ENCODE measurements around the gene PDLIM3. TPM values are rescaled to one million over a fixed set of nuclear protein-coding genes. Genes with fewer than 3 reads are reported as not detected.
A peak's percentile ranks its signal among the peaks of the same experiment; 100 is the strongest.

Gene PDLIM3
- total RNA-seq, 1 experiment from 2014 or later: 6.2 TPM

- DNase-seq (ENCODE audit: low spot score) (peak; percentile 95), ATAC-seq (peak; percentile 98)
- POLR2A ChIA-PET: no interaction called here
- TF ChIP-seq RELA (CRISPR knock-in tag; IDR thresholded peaks at IDR 0.05; ENCODE audit: borderline replicate concordance) (0 out of 2 replicates have a peak, but pooled peaks have one; percentile 15), MYBL2 (CRISPR knock-in tag; IDR thresholded peaks at IDR 0.05) (0 out of 2 replicates have a peak, but pooled peaks have one; percentile 33), FOXP1 (CRISPR knock-in tag; IDR thresholded peaks at IDR 0.05; ENCODE audit: borderline replicate concordance) (0 out of 2 replicates have a peak, but pooled peaks have one; percentile 38), GABPB1 (CRISPR knock-in tag; IDR thresholded peaks at IDR 0.05) (0 out of 2 replicates have a peak, but pooled peaks have one; percentile 18), ZNF423 (CRISPR knock-in tag; IDR thresholded peaks at IDR 0.05) (peak; percentile 91), ERG (CRISPR knock-in tag; IDR thresholded peaks at IDR 0.05) (no peak), SP1 (CRISPR knock-in tag; conservative IDR thresholded peaks at IDR 0.05) (peak; percentile 70; the same call in 1 of the 2 replicates), ZNF232 (CRISPR knock-in tag; IDR thresholded peaks at IDR 0.05) (no peak), HMGA2 (CRISPR knock-in tag; IDR thresholded peaks at IDR 0.05) (no peak), HMGXB4 (CRISPR knock-in tag; IDR thresholded peaks at IDR 0.05) (peak; percentile 87; the same call in 1 of the 2 replicates)
- TF ChIP-seq, protein P1, sequence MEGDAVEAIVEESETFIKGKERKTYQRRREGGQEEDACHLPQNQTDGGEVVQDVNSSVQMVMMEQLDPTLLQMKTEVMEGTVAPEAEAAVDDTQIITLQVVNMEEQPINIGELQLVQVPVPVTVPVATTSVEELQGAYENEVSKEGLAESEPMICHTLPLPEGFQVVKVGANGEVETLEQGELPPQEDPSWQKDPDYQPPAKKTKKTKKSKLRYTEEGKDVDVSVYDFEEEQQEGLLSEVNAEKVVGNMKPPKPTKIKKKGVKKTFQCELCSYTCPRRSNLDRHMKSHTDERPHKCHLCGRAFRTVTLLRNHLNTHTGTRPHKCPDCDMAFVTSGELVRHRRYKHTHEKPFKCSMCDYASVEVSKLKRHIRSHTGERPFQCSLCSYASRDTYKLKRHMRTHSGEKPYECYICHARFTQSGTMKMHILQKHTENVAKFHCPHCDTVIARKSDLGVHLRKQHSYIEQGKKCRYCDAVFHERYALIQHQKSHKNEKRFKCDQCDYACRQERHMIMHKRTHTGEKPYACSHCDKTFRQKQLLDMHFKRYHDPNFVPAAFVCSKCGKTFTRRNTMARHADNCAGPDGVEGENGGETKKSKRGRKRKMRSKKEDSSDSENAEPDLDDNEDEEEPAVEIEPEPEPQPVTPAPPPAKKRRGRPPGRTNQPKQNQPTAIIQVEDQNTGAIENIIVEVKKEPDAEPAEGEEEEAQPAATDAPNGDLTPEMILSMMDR (IDR thresholded peaks at IDR 0.05): peak; percentile 51
- TF ChIP-seq, protein P2, sequence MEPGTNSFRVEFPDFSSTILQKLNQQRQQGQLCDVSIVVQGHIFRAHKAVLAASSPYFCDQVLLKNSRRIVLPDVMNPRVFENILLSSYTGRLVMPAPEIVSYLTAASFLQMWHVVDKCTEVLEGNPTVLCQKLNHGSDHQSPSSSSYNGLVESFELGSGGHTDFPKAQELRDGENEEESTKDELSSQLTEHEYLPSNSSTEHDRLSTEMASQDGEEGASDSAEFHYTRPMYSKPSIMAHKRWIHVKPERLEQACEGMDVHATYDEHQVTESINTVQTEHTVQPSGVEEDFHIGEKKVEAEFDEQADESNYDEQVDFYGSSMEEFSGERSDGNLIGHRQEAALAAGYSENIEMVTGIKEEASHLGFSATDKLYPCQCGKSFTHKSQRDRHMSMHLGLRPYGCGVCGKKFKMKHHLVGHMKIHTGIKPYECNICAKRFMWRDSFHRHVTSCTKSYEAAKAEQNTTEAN (CRISPR knock-in tag; IDR thresholded peaks at IDR 0.05): 0 out of 2 replicates have a peak, but pooled peaks have one; percentile 28
- Mint-ChIP-seq H3K27me3 (ENCODE audit: low read depth) (peaks cover 58% of the 10 kb centered on the region), H3K36me3 (peaks cover 2% of the 10 kb centered on the region; the same call in 1 of the 2 replicates), H3K4me1 (peaks cover 10% of the 10 kb centered on the region), H3K4me3 (peak within 1 kb of the TSS; percentile 84), H3K27ac (no peak within 1 kb of the TSS), H3K9me3 (peaks cover 8% of the 10 kb centered on the region; the same call in 1 of the 2 replicates)
- CTCF ChIA-PET: interaction anchor here (0.7 to 1.2 kb wide), 5 partner anchors 16 to 550 kb away, joined by 3 to 5 read pairs (median 3); partner anchors contain the start of gene PDLIM3
These were observed 63.8 kb downstream of the PDLIM3 start, which contains the start of gene CCDC110 for GRCh38 chr4:185471235-185472102. Gene CCDC110, minus strand, starts transcription at chr4:185471733. Its CDS starts 50 bp downstream, at chr4:185471683.

DNA sequence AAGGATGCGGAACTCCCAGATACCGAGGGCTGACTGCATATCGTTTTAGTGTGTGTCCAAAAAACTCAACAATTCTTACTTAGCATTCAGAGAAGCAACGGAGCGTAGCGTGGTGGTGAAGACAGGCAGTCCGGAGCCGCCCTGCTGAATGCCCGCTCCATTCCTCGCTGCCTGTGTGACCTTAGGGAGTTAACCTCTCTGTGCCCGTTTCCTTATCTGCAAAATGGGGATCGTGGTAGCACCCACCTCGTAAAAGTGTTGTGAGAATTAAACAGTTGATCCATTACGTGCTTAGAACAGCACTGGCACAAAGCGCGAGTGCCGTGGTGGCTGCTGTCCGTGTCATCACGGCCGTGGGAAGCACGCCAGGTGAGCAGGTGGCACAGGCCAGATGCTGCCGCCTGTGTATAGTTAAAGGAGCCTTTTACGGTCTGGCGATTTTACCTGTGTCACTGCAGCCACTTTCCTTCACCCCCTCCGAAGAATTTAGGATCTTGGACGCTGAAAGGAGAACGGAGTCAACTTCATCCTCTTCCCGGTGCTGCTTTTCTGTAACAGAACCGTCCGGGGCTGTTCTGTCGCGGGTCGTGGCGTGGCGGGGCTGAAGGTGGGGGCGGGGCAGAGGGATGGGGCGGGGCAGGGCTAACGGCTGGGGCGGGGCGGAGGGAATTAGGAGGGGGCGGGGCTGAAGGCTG is 64.7 kb downstream of the PDLIM3 start:
- POLR2A ChIA-PET: no interaction called here
- Mint-ChIP-seq H3K4me3 (peak overlapping the region; percentile 83), H3K4me1 (peaks cover 10% of the 10 kb centered on the region), H3K27me3 (ENCODE audit: low read depth) (peaks cover 59% of the 10 kb centered on the region), H3K27ac (no peak overlapping the region), H3K9me3 (peaks cover 8% of the 10 kb centered on the region; the same call in 1 of the 2 replicates), H3K36me3 (peaks cover 2% of the 10 kb centered on the region; the same call in 1 of the 2 replicates)
- no peak for DNase-seq (ENCODE audit: low spot score)
- CTCF ChIA-PET: no interaction called here
- TF ChIP-seq FOXP1 (CRISPR knock-in tag; IDR thresholded peaks at IDR 0.05; ENCODE audit: borderline replicate concordance) (0 out of 2 replicates have a peak, but pooled peaks have one; percentile 43), SOX15 (CRISPR knock-in tag; IDR thresholded peaks at IDR 0.05) (no peak), GTF2I (CRISPR knock-in tag; conservative IDR thresholded peaks at IDR 0.05) (peak; percentile 80; the same call in 1 of the 2 replicates), ERG (CRISPR knock-in tag; IDR thresholded peaks at IDR 0.05) (no peak)
- peak; percentile 5 for ATAC-seq

All from WTC11 (cell line).